ENCODE measurements around the gene KRTAP1-4. TPM values are rescaled to one million over a fixed set of nuclear protein-coding genes. Genes with fewer than 3 reads are reported as not detected.

KRTAP1-4 gene
- total RNA-seq, 4 donors from 2014 or later = not detected

- no peak overlapping the region for H3K27ac ChIP-seq
- H3K27me3 ChIP-seq = peaks cover 0 to 24% (median 0%) of the 10 kb centered on the region in 4 donors
- no peak overlapping the region for H3K4me3 ChIP-seq
- intact Hi-C loops (cut with DNase I) = no loop called here
- no peaks in the 10 kb centered on the region for H3K36me3 ChIP-seq
- H3K4me1 ChIP-seq = peaks cover 0 to 12% (median 0%) of the 10 kb centered on the region in 3 donors
- DNase-seq = no peak
- 61 to 78% methylated on average over 5 of the region's 5 CpGs for WGBS, 2 donors
- no peaks in the 10 kb centered on the region for H3K9me3 ChIP-seq
- TF ChIP-seq POLR2A (IDR thresholded peaks at IDR 0.05) (no peak), CTCF (IDR thresholded peaks at IDR 0.05) (no peak)
Measured at GRCh38 chr17:40981115-40981514, 48.9 kb downstream of the KRTAP1-4 start.

- no peak for DNase-seq
- Histone ChIP-seq H3K36me3 (no peaks in the 10 kb centered on the region), H3K4me1 (peaks cover 0 to 12% (median 0%) of the 10 kb centered on the region in 3 donors), H3K9me3 (no peaks in the 10 kb centered on the region), H3K27ac (no peak overlapping the region), H3K4me3 (no peak overlapping the region), H3K27me3 (peaks cover 0 to 28% (median 0%) of the 10 kb centered on the region in 4 donors)
- TF ChIP-seq POLR2A (IDR thresholded peaks at IDR 0.05) (no peak), CTCF (IDR thresholded peaks at IDR 0.05) (no peak)
- WGBS, 2 donors = 41 to 54% methylated on average over 8 of the region's 8 CpGs
- intact Hi-C loops (cut with DNase I) = no loop called here
Measured at GRCh38 chr17:40980596-40980995, 49.4 kb downstream of the KRTAP1-4 start.

- Histone ChIP-seq H3K4me3 (no peak overlapping the region), H3K27ac (no peak overlapping the region), H3K27me3 (peaks cover 0 to 33% (median 0%) of the 10 kb centered on the region in 4 donors), H3K4me1 (peaks cover 0 to 12% (median 0%) of the 10 kb centered on the region in 3 donors), H3K9me3 (no peaks in the 10 kb centered on the region), H3K36me3 (no peaks in the 10 kb centered on the region)
- no peak for TF ChIP-seq POLR2A (IDR thresholded peaks at IDR 0.05)
- no peak for TF ChIP-seq CTCF (IDR thresholded peaks at IDR 0.05)
- 87 to 98% methylated on average over 3 of the region's 3 CpGs for WGBS, 2 donors
- DNase-seq = no peak
- intact Hi-C loops (cut with DNase I) = no loop called here
Measured at GRCh38 chr17:40980117-40980516, 49.9 kb downstream of the KRTAP1-4 start.

Small RNAs within 50 kb of the gene (small RNA-seq; reads per million reads assigned to genes)
- 0 reads per million in 4 donors for gene KRTAP3-4P

Other genes with a start within 250 kb of the KRTAP1-4 start
- not detected for gene KRT27, start 247.6 kb downstream of the KRTAP1-4 start, total RNA-seq
- gene KRT28, start 230.2 kb downstream of the KRTAP1-4 start, total RNA-seq = not detected
- gene KRT10, start 207.6 kb downstream of the KRTAP1-4 start, total RNA-seq = 10 to 100 TPM; 14.4 to 50.0 (median 33.2) TPM
- gene KRT12, start 163.0 kb downstream of the KRTAP1-4 start, total RNA-seq = not detected
- gene KRT20, start 145.0 kb downstream of the KRTAP1-4 start, total RNA-seq = not detected
- 10 to 100 TPM in 1 of 4 donors, 1 to 10 TPM in 2, under 1 TPM in 1; 0.38 to 19.6 (median 4.9) TPM for gene KRT23, start 92.5 kb downstream of the KRTAP1-4 start, total RNA-seq
- gene KRT39, start 63.2 kb downstream of the KRTAP1-4 start, total RNA-seq = not detected
- gene KRT40, start 45.9 kb downstream of the KRTAP1-4 start, total RNA-seq = under 1 TPM in 1 of 4 donors, not detected in 3; 0.19 TPM
- not detected for gene KRTAP3-3, start 36.0 kb downstream of the KRTAP1-4 start, total RNA-seq
- gene KRTAP3-2, start 30.3 kb downstream of the KRTAP1-4 start, total RNA-seq = under 1 TPM in 1 of 4 donors, not detected in 3; 0.57 TPM
- not detected for gene KRTAP3-1, start 21.1 kb downstream of the KRTAP1-4 start, total RNA-seq
- not detected for gene KRTAP1-5, start 3.0 kb downstream of the KRTAP1-4 start, total RNA-seq
- not detected for gene KRTAP1-3, start 4.7 kb upstream of the KRTAP1-4 start, total RNA-seq
- not detected for gene KRTAP1-1, start 11.3 kb upstream of the KRTAP1-4 start, total RNA-seq
- gene KRTAP2-1, start 17.1 kb upstream of the KRTAP1-4 start, total RNA-seq = not detected
- not detected for gene KRTAP2-2, start 25.0 kb upstream of the KRTAP1-4 start, total RNA-seq
- not detected for gene KRTAP2-3, start 29.9 kb upstream of the KRTAP1-4 start, total RNA-seq
- not detected for gene KRTAP2-4, start 35.7 kb upstream of the KRTAP1-4 start, total RNA-seq
- gene KRTAP4-7, start 54.0 kb upstream of the KRTAP1-4 start, total RNA-seq = not detected
- not detected for gene KRTAP4-8, start 67.9 kb upstream of the KRTAP1-4 start, total RNA-seq
- not detected for gene KRTAP4-16, start 72.0 kb upstream of the KRTAP1-4 start, total RNA-seq
- gene KRTAP4-9, start 75.2 kb upstream of the KRTAP1-4 start, total RNA-seq = not detected
- gene KRTAP4-11, start 88.2 kb upstream of the KRTAP1-4 start, total RNA-seq = under 1 TPM in 1 of 4 donors, not detected in 3; 0.22 TPM
- not detected for gene KRTAP4-12, start 94.0 kb upstream of the KRTAP1-4 start, total RNA-seq
- not detected for gene KRTAP4-6, start 110.3 kb upstream of the KRTAP1-4 start, total RNA-seq
- not detected for gene KRTAP4-5, start 119.6 kb upstream of the KRTAP1-4 start, total RNA-seq
- gene KRTAP4-4, start 130.6 kb upstream of the KRTAP1-4 start, total RNA-seq = not detected
- gene KRTAP4-3, start 138.0 kb upstream of the KRTAP1-4 start, total RNA-seq = not detected
- gene KRTAP4-2, start 148.0 kb upstream of the KRTAP1-4 start, total RNA-seq = not detected
- not detected for gene KRTAP4-1, start 154.7 kb upstream of the KRTAP1-4 start, total RNA-seq
- not detected for gene KRTAP9-1, start 159.7 kb upstream of the KRTAP1-4 start, total RNA-seq
- not detected for gene KRTAP9-2, start 196.5 kb upstream of the KRTAP1-4 start, total RNA-seq
- gene KRTAP9-3, start 202.3 kb upstream of the KRTAP1-4 start, total RNA-seq = not detected
- gene KRTAP9-8, start 207.8 kb upstream of the KRTAP1-4 start, total RNA-seq = not detected
- gene KRTAP9-4, start 219.5 kb upstream of the KRTAP1-4 start, total RNA-seq = not detected
- not detected for gene KRTAP9-9, start 225.2 kb upstream of the KRTAP1-4 start, total RNA-seq
- gene KRTAP9-6, start 235.2 kb upstream of the KRTAP1-4 start, total RNA-seq = not detected
- not detected for gene KRTAP9-7, start 245.5 kb upstream of the KRTAP1-4 start, total RNA-seq